OCI-M2 (cell line): ENCODE data around the gene SFXN5.
"Not testable (repeated sequence)": the region's sequence is repeated elsewhere in the genome, so short reads cannot be mapped to it uniquely, and the experiment has no call there.

Experiments used
- DNase-seq: peaks from one replicate; lab custom pipeline; 2025; ENCODE audit not compliant: unreplicated experiment; lab: John Stamatoyannopoulos, UW

SFXN5 gene

GRCh38 chr2:73101626-73102256 lies 30.2 kb upstream of the SFXN5 start:
- no peak for DNase-seq

GRCh38 chr2:73100956-73101355 lies 29.4 kb upstream of the SFXN5 start:
- DNase-seq: no peak

GRCh38 chr2:73099486-73099885 lies 28.0 kb upstream of the SFXN5 start:
- DNase-seq: no peak

GRCh38 chr2:73095910-73096309 lies 24.4 kb upstream of the SFXN5 start:
- no peak for DNase-seq

- DNase-seq: not testable (repeated sequence)
Measured at GRCh38 chr2:73093601-73094218, 22.2 kb upstream of the SFXN5 start.

- DNase-seq: no peak
Measured at GRCh38 chr2:73092146-73092783, 20.8 kb upstream of the SFXN5 start.

- DNase-seq: no peak
Measured at GRCh38 chr2:73091696-73092095, 20.2 kb upstream of the SFXN5 start.

GRCh38 chr2:73091164-73091563 lies 19.7 kb upstream of the SFXN5 start:
- no peak for DNase-seq

GRCh38 chr2:73089270-73090030 lies 17.9 kb upstream of the SFXN5 start:
- no peak for DNase-seq

- DNase-seq: no peak
Measured at GRCh38 chr2:73088703-73089102, 17.2 kb upstream of the SFXN5 start.

GRCh38 chr2:73088211-73088610 lies 16.7 kb upstream of the SFXN5 start:
- DNase-seq: no peak

- no peak for DNase-seq
Measured at GRCh38 chr2:73087311-73087710, 15.8 kb upstream of the SFXN5 start.

GRCh38 chr2:73085691-73086090 lies 14.2 kb upstream of the SFXN5 start:
- peak; percentile 9 for DNase-seq

GRCh38 chr2:73084971-73085370 lies 13.5 kb upstream of the SFXN5 start:
- no peak for DNase-seq

GRCh38 chr2:73083886-73084800 lies 12.6 kb upstream of the SFXN5 start:
- no peak for DNase-seq

- DNase-seq: no peak
Measured at GRCh38 chr2:73082523-73083410, 11.3 kb upstream of the SFXN5 start.

GRCh38 chr2:73081181-73081671 lies 9.7 kb upstream of the SFXN5 start:
- DNase-seq: no peak

- DNase-seq: no peak
Measured at GRCh38 chr2:73080321-73081131, 9.0 kb upstream of the SFXN5 start.

- no peak for DNase-seq
Measured at GRCh38 chr2:73079636-73080035, 8.1 kb upstream of the SFXN5 start.
